GM18505 (cell line): Measurements from ENCODE around the gene PSKH1.

Source experiments
- ATAC-seq: cut with Tn5 transposase; IDR thresholded peaks from one replicate; pipeline ENCODE4 v1.9.1; 2021; ENCODE audit not compliant: unreplicated experiment
- POLR2A ChIP-seq: IDR thresholded peaks from 4 replicates; pipeline ENCODE4 v1.6.1; 2011; ENCODE audit warnings: borderline replicate concordance; ENCODE audit not compliant: insufficient read depth, insufficient read length; ENCODE audit errors: extremely low read depth

PSKH1 gene

GRCh38 chr16:67939507-67940445 is 46.7 kb downstream of the PSKH1 start:
- ATAC-seq: no peak
- TF ChIP-seq POLR2A: no peak

- ATAC-seq: no peak
- TF ChIP-seq POLR2A: no peak
Observed at GRCh38 chr16:67940446-67941089, 47.5 kb downstream of the PSKH1 start.

GRCh38 chr16:67941469-67942199 is 48.6 kb downstream of the PSKH1 start:
- no peak for TF ChIP-seq POLR2A
- no peak for ATAC-seq

- no peak for ATAC-seq
- no peak for TF ChIP-seq POLR2A
Observed at GRCh38 chr16:67942200-67942509, 49.1 kb downstream of the PSKH1 start.

GRCh38 chr16:67942510-67943255 is 49.6 kb downstream of the PSKH1 start:
- TF ChIP-seq POLR2A: no peak
- no peak for ATAC-seq

- no peak for TF ChIP-seq POLR2A
- no peak for ATAC-seq
Observed at GRCh38 chr16:67943256-67943618, 50.2 kb downstream of the PSKH1 start.

- ATAC-seq: no peak
- TF ChIP-seq POLR2A: no peak
Observed at GRCh38 chr16:67943619-67944504, 50.8 kb downstream of the PSKH1 start, which contains the start of gene LCAT. Gene LCAT, minus strand, starts transcription at chr16:67944120. Its CDS starts 19 bp downstream, at chr16:67944101.

- ATAC-seq: no peak
- no peak for TF ChIP-seq POLR2A
Observed at GRCh38 chr16:67944690-67945391, 51.8 kb downstream of the PSKH1 start.

GRCh38 chr16:67945392-67945933 is 52.4 kb downstream of the PSKH1 start:
- ATAC-seq: no peak
- no peak for TF ChIP-seq POLR2A

- no peak for TF ChIP-seq POLR2A
- ATAC-seq: no peak
Observed at GRCh38 chr16:67946128-67946569, 53.1 kb downstream of the PSKH1 start.

GRCh38 chr16:67946966-67947558 is 54.0 kb downstream of the PSKH1 start:
- ATAC-seq: no peak
- no peak for TF ChIP-seq POLR2A

- no peak for TF ChIP-seq POLR2A
- no peak for ATAC-seq
Observed at GRCh38 chr16:67948015-67948414, 55.0 kb downstream of the PSKH1 start.
